Stimulated activated CD4-positive, alpha-beta T cell treated with anti-CD3 and anti-CD28 coated beads, Interleukin-12 subunit alpha, Interleukin-12 subunit beta, amount 100 ng/mL, for 4 hours (primary cell): ENCODE measurements around the gene VDAC1.
"Not testable (repeated sequence)": the region's sequence is repeated elsewhere in the genome, so short reads cannot be mapped to it uniquely, and the experiment has no call there.

Experiments
- DNase-seq: peaks from one replicate; pipeline ENCODE4 v3.0.0-alpha.2; 2020

Gene VDAC1, protein sequence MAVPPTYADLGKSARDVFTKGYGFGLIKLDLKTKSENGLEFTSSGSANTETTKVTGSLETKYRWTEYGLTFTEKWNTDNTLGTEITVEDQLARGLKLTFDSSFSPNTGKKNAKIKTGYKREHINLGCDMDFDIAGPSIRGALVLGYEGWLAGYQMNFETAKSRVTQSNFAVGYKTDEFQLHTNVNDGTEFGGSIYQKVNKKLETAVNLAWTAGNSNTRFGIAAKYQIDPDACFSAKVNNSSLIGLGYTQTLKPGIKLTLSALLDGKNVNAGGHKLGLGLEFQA

DNA sequence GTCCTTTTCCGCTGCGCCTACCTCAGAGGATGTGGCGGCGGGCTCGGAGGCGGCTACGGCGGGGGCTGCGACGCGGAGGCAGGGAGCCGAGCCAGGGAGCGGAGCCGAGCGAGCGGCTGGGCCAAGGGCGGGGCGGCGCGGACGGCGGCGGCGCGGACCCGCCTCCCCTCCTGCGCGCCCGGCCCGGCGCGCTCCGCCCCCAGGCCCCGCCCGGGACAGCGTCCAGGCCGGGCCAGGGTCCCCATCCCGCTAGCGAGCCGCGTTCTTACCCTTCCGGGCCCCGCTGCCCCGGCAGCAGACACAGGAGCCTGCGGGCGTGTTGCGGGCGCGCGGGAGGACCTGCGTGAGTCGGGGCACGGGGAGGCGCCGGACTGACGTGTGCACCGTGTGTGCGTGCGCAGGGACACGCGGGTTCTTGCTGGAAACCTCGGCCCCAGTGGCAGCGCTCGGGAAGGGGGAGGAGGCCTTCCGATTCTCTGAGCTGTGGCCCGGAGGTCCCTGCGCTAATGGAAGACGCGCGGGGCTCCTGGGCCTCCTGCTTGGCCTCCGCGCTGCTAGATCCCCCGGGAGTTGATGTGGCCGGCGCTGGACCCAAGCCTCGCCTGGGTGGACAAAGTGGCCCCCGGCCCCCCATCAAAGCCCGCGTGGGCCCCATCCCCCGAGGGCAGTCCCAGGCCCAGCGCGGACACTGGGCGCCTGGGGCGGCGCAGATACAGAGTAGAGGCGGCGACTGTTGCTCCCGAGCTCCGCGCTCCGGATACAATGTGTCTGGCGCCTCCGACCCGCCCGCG lies at the start of gene VDAC1:
VDAC1 (minus strand) TSS at position 350 of the 791 bp plus-strand sequence. CDS start 11,963 bp downstream, outside the sequence.
- peak; percentile 72 for DNase-seq

DNA sequence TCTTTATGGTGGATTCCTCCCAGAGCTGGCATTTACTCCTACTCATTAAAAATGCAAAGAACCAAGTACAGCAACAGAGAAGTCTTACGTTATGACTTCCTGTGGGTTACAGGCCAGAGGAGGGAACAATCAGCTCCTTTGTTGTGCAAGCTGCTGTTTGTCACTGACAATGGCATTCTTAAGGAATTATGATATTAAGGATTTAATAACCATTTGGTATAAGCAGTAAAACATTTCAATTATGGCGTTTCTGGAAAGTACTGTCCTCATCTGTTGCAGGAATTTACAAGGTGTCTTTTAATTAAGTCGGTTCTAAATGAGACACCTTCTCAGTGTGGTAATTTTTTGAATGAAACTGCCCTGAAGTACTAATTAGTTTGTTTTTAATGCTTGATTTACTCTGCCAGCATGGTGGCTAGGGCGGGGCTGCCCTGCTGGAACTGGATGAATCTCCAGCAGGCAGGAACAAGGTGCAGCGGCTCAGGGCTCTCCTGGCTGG lies 49.1 kb upstream of the VDAC1 start:
- no peak for DNase-seq

DNA sequence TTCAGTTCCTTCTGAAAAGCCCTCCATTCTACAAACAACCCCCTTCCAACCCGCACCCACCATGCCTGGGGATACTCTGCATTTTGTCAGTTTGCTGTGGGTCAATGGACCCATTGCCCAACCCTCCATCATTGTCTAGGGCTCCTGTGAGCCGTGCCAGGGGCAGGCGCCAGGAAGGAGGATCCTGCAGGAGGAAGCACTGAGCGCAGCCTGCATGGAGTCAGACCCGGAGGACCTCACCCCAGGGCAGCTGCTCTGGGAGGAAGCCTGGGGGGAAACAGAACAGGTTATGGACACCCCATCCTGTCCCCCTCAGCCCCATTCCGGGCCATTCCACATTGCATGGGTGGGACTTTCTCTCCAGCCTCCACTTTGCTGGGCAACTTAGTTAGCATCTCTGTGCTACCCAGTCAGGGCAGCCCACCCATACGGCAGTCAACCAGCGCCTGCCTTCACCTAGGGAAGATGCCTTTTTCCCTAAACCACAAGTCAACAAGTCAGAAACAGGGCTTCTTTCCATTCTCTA lies 48.6 kb upstream of the VDAC1 start:
- no peak for DNase-seq

DNA sequence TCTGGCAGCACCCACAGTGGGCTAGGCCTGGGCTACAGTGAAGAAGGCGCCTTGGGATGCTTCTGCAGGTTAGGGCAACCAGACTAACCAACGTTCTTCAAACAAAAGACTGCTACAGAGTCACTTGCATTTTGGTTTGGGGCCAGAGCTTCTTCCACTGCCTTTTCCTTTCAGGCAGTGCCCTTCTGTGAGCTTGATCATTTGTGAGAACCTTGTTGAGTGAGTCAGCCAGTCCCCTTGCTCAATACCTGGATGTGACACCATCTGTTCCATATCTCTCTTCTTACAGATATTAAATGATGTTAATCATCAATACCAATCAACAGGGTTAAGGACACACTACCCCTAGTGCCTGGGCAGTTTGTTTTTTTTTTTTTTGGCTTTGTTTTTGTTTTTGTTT lies 46.5 kb upstream of the VDAC1 start:
- DNase-seq: no peak

DNA sequence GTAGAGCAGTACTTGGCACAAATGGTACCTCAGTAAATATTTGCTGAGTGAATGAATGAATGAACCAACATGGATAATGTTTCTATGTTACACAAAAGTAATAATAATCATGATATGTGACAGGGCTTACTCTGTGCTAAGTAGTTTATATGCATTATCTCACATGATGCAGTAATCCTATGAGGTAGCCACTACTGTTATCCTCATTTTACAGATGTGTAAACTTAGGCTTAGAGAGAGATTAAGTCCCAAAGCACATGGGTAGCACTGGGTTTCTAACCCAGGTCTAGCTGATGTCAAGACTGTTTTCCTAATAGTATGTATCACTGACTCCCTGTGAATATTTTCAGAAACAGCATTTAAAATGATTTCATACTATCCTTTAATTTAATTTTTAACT lies 44.1 kb upstream of the VDAC1 start:
- no peak for DNase-seq

DNA sequence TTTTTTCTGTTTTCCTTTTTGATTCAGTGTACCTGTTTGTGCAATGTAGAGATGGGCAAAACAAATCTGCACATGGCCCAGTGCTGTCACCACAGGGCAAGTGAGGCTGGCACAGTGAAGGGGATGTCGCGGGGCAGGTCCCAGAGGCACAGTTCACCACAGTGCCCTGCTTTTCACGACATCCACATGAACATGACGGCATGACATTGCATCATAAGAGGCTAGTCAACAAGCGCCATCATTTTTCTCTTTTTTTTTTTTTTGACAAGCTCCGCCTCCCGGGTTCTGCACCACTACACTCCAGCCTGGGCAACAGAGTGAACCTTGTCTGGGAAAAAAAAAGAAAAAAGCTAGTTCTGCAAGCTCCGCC lies 42.9 kb upstream of the VDAC1 start:
- no peak for DNase-seq

DNA sequence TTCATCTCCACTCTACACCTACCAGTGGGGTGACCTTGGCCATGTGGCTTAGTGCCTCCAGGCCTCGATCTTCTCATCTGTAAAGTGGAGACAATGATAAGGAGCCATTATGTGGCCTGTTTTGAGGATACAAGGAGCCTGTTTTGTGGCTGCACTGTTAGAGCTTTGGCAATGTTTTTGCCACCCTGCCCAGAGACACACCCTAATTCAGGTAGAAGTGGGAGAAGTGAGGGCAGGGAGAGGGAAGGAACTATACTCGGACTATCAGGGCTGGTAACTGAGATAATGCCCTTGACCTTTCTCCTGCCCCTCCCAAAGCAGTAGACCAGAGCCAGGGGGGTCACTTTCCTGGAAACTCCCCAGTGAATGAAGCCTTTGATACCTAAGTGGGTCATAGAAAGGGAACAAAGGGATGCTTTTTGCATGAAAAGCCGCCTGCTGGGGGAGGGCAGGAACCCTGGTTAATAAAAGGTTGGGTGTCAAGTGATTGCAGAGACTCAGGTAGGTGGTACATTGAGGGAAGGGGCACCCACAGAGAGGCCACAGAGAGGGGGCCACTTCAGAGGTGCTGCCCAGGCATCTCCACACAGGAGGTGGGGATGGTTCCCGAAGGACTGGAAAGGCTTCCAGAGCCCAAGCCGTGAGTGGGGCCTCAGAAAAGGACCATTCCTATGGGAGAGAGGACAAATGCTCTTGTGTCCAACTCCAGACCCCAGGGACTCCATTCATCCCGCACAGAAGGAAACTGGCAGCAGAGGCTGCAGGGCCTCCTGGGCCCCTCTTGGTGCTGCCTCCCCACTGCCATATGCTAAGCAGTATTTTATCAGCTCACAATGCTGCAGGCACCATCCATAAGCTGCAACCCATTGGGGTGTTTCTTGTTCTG lies 42.3 kb upstream of the VDAC1 start:
- no peak for DNase-seq

DNA sequence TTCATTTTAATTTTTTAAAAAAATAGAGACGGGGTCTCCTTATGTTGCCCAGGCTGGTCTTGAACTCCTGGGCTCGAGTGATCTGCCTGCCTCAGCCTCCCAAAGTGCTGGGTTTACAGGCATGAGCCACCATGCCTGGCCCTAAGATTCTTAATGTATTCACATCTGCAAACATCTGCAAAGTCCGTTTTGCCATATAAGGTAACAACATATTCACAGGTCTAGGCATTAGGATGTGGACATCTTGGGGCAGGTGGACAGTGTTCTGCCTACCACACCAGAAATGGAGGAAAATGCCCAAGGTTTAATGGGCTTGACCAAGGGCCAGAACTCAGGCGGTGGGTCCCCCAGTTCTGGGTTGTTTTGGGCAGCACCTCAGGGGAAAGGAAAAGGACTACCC lies 41.6 kb upstream of the VDAC1 start:
- no peak for DNase-seq

DNA sequence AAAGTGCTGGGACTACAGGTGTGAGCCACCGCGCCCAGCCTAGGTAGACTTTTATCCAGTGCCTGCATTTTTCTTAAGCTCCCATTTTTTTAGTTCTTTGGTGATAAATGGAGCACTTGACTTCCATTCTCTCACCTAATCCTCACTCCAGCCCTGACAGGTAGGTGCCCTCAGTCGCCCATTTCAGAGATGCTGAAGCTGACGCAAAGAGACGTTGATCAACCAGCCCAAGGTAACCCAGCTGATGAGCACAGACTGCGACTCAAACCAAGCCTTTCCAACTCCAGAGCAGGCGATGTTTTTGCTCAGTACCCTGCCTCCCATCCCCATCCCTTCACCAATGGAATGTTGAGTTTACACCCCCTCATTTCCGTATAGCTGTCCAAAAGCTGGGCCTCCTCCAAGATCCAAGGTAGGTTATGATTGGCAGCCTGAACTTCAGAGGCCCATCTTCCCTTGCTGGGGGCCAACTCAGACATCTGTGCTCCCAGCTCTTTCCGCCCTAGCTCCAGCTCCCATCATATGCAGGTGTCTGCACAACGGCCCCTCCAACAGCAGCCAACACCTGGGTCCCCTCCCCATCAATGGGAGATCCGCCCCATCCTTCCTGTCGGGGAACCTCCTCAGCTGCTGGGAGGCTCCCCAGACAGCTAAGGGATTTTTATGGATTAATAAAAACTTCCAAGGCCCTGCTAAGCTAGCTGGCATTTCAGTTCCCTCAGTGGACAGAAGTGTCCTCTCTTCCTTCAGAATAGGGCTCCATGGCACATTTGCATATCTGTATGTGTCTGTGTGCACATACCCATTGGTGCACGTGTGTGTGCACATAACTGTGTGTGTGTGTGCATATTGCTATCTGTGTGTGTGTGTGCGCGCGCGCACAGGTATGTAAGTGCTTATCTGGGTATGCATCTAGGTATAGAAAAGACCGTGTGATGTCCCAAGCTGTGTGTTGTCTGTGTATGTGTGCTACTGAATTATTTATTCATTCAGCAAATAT lies 39.3 kb upstream of the VDAC1 start:
- no peak for DNase-seq

DNA sequence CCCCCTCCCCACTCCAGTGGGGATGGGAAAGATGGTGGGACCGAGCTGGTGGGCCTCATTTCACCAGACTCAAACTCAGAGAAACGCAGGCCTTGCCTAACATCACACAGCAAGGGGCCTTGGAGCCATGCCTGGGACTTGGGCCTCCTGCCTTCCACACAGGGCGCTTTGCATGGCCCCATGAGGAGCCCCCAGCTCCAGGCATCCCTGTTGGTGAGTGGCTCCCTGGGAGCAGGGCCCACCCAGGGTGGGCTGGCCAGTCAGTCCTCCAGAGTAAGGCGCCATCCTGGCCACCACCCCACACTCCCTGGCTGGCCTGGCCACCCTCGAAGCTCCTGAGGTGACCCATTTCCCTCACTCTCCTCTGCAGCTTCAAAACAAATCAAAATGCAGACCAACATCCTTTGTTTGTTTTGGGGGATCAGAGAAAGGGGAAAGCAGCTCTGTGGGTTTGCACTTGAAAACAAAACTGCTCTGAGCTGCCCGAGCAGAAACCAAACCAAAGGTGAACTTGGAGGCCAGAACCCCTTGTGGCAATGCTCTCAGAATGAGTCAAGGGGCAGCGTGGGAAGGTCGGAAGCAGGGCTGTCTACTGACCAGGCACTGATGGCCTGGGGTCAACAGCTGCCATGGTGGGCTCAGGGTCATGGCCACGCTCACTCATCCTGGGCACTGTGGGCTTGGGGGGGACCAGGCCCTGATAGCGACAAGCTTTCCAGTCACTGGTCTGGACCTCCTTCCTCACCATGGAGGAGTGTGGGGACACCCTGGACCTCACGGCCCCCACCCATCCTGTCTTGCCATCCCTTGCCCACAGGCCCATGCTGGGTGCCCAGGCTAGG lies 37.0 kb upstream of the VDAC1 start:
- no peak for DNase-seq

DNA sequence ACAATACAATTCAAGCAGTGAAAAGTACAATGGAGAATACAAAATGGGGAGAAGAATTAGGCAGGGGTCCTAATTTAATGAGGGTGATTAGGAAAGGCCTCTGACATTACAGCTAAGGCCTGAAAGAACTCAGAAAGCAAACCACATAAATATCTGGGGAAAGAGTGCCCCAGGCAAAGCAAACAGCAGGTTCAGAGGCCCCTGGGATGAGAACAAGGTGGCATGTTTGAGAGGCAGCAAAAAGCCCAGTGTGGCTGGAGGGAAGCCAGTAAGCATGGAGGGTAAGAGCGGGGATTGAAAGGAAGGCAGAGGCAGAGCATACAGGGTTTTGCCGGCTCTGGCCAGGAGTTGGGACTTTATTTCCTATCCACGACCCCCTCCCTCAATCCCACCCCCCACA lies 33.4 kb upstream of the VDAC1 start:
- no peak for DNase-seq

DNA sequence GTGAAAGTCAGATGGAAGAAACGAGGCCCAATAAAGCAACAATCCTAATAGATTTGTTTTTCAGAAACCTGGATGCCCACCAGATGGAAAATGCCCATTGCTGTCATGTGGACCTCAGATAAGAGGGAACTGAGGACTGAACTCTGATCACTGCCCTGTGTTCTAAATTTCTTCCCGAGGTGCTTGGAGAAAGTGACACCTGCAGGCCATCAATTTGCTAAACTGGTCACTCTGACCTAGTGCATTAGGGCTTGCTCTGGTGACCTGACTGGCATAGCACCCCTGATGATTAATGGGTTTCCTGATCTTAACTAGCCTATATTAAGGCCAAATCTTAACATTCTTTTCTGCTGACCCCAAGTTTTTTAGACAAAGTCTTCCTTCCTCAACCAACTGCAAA lies 32.4 kb upstream of the VDAC1 start:
- DNase-seq: no peak

DNA sequence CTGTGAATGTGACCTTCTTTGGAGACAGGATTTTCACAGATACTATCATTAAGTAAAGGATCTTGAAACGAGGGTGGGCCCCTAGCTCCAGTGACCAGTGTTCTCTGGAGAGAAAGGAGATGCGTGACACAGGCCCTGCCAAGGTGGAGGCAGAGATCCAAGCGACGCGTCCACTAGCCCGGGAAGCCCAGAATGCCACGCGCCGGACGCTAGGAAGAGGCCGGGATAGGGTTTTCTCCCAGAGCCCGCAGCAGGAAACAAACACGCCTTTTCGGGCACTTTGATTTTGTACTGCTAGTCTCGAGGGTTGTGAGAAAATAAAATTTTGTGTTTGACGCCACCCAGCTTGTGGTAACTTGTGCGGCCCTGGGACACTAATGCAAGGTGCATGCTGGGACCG lies 29.6 kb upstream of the VDAC1 start:
- DNase-seq: no peak

DNA sequence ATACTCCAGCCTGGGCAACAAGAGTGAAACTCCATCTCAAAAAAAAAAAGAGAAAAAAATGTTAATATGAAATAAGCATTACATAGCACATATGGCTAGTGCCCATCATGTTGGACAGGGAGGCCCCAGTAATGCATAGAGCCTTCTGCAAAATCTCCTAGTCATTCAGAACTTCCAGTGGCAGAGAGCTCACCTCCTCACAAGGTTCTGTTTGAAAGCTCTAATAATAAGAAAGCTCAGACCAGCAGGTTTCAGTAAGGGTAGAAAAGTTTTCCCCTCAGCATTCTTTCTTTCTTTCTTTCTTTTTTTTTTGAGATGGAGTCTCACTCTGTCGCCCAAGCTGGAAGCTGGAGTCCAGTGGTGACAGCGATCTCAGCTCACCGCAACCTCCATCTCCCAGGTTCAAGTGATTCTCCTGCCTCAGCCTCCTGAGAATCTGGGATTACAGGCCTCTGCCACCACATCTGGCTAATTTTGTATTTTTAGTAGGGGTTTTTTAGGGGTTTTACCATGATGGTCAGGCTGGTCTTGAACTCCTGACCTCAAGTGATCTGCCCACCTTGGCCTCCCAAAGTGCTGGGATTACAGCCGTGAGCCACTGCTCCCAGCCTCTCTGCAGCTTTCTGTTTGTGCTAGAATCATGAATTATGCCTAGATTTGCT lies 25.7 kb upstream of the VDAC1 start:
- DNase-seq: not testable (repeated sequence)

DNA sequence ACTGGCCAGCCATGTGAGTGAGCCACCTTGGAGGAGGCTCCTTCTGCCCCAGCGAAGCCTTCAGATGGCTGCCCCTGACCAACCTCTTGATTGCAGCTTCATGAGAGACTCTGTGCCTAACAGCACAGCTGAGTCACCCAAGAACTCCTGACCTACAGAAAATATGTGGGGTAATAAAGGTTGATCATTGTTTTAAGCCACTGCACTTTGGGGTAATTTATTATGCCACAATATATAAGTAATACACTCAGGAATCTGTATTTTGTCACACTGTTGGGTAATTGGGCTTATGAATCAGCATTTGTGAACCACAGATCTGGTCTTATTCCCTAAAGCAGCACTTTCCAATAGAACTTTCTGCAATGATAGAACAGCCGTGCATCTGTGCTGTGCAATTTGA lies 24.4 kb upstream of the VDAC1 start:
- no peak for DNase-seq

DNA sequence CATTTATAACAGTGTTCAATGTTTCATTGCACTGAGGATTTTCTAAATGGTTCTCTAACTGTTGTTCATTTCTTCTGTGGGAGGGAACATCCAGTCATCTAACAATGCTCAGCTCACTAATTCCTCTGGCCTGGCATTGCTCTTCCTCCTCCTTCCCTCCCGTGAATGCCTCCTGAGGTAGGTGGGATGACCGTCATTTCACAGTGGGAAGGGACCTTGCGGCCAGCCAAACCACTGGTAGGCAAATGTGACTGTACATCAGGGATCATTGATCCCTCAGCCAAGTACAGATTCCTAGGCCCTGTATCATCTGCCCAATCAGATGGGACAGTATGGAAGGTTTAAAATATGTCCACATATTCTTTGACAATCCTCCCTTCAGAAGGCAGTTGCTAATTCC lies 23.7 kb upstream of the VDAC1 start:
- DNase-seq: no peak

DNA sequence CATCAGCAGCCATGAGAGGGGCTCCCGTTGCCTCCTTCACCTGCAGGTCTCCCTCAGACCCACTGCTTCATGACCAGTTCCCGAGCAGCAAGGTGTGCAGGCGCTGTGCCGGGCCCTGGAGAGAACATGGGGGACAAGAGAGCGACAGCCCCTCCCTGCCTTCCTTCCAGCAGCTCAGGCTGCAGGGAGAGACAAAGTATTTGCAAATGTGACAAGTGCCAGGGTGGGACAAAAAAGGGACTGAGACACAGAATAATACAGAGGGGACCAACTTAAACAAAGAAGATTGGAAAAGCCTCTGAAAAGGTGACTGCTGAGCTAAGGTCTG lies 22.5 kb upstream of the VDAC1 start:
- no peak for DNase-seq

DNA sequence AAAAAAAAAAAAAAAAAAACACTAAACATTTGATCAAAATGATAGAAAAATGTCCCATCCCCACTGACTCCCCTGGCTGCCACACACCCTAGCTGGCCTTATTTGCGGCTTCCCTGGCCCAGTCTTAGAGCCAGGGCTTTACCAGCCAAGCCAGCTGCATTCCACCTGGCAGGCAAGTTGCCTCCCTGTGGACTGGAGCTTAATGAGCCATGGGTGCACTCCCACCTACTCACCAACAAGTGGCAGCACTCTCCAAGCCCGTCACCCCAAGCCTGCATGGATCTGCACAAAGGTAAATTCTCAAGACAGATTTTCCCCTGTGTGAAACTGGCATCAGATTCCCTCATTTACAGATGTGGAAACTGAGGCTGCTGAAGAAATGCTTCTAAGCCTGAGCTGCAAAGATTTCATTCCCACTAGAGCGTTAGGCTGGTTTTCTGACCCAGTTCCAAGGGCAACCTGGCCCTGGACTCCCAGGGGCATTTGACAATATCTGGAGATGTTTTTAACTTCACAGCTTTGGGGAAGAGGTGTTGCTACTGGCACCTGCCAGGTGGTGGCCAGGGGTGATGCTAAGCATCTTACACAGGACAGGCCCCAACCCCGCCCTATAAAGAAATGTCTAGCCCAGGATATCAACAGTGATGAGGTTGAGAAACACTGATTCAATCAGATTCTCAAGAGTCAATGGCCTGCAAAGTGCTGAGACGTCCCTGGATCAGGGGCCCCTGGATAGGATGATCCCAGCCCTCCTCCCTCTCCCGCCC lies 21.9 kb upstream of the VDAC1 start:
- DNase-seq: peak; percentile 44

DNA sequence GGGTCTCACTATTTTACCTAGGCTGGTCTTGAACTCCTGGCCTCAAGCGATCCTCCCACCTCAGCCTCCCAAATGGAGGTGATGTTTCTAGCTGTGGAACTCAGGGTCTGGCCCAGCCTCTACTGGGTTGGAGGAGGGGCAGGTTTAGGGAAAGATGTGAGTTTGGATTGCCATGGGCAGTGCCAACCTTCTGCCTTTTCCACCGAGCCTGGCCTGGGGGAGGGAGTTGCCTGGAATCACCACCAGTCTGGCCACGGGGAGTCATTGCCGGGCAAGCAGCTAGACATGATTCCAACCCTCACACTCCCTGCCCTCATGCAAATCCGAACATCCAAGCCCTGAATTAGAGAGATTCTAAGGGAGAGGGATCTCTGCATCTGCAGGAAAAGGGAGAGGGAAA lies 21.0 kb upstream of the VDAC1 start:
- DNase-seq: no peak

DNA sequence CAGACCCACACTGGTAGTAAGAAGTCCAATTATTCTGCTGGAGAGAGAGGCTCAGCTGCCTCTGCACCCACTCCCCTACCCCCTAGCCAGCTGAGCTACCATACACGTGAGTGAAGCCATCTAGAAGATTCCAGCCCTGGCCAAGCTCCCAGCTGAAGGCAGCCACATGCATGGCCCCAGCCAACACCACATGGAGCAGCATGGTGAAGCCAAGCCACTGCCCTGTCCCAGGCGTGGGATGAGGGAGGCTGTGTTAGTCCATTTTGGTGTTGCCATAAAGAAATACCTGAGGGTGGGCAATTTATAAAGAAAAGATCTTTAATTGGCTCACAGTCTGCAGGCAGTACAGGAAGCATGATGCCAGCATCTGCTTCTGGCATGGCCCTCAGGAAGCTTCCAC lies 20.0 kb upstream of the VDAC1 start:
- no peak for DNase-seq
